Measurements from ENCODE around the gene ARV1.
"Not testable (repeated sequence)": the region's sequence is repeated elsewhere in the genome, so short reads cannot be mapped to it uniquely, and the experiment has no call there.

The ARV1 gene

DNA sequence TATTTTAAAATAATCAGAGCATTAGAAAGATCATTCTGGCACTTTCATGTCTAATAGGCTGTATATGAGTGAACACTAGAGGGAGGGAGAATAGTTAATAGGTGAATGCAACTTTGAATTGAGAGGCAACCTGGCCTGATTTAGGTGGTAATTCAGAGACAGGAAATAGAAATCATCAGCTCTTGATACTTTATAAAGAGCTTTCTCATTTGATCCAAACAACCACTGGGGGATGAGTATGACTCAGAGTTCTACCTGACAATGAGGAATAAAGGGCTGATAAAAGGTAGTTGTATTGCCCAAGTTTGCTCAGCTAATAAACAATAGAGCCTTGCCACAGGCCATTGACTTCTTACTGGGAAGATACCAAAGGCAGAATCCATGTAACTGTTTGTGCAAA lies 66.4 kb downstream of the ARV1 start:
- DNase-seq, result no peak

DNA sequence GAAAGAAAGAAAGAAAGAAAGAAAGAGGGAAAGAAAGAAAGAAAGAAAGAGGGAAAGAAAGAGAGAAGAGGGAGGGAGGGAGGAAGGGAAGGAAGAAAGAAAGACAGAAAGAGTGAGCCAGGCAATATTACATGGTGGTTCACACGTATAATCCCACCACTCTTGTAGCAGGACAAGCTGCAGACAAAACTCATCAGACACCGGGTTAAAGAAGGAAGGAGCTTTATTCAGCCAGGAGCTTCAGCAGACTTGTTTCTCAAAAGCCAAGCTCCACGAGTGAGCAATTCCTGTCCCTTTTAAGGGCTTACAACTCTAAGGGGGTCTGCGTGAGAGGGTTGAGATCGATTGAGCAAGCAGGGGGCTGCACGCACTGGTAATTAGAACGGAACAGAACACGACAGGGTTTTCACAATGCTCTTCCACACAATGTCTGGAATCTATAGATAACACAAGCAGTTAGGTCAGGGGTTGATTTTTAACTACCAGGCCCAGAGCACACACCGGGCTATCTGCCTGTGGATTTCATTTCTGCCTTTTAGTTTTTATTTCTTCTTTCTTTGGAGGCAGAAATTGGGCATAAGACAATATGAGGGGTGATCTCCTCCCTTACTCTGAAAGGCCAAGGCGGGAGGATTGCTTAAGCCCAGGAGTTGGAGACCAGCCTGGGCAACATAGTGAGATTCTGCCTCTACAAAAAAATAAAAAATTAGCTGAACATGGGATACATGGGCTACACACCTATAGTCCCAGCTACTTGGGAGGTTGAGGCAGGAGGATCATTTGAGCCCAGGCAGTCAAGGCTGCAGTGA lies 67.2 kb downstream of the ARV1 start:
- not testable (repeated sequence) for DNase-seq

DNA sequence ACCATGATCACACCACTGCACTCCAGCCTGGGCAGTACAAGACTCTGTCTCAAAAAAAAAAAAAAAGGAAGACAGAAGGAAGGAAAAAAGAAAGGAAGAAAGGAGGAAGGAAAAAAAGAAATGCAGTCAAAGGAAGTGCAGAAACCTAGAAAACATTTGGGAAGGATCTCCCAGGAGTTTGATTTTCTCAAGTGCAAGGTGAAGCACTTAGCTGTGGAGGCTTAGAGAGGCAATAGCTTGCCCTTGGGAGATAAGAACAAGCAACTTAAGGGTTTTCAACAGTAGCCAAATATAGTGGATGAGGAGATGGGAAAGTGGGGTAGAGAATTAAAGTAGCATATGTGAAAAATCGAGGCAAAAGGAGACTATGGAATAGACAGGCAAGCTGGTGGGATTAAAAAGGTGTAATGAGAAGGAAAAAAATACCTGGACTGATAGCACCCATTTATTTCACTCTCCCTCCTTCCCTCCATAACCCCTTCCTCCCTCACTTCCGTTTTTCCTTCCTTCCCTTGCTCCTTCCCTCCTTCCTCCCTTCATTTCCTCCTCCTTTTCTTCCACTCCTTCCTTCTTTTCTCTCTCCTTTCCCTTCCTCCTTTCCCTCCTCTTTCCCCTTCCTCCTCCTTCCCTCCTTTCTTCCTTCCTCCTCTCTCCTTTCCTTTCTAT lies 68.0 kb downstream of the ARV1 start:
- DNase-seq, result no peak

DNA sequence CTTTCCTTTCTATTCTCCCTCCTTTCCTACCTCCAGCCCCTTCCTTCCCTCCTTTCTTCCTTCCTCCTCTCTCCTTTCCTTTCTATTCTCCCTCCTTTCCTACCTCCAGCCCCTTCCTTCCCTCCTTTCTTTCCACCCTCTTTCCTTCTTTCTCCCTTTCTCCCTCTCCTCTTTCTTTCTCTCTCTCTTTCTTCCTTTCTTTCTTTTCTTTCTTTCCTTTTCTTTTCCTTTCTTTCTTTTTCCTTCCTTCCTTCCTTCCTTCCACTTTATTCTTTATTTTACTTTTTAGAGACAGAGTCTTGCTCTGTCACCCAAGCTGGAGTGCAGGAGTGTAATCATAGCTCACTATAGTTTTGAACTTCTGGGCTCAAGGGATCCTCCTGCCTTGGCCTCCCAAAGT lies 68.6 kb downstream of the ARV1 start:
- DNase-seq, result not testable (repeated sequence)

DNA sequence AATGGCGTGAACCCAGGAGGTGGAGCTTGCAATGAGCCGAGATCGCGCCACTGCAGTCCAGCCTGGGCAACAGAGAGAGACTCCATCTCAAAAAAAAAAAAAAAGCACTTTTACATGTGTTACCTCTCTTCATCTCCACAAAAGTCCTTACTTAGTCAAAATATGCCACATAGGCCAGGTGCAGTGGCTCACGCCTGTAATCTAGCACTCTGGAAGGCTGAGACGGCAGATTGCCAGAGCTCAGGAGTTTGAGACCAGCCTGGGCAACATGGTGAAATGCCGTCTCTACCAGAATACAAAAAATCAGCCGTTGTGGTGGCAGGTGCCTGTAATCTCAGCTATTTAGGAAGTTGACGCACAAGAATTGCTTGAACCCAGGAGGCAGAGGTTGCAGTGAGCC lies 69.5 kb downstream of the ARV1 start:
- not testable (repeated sequence) for DNase-seq

DNA sequence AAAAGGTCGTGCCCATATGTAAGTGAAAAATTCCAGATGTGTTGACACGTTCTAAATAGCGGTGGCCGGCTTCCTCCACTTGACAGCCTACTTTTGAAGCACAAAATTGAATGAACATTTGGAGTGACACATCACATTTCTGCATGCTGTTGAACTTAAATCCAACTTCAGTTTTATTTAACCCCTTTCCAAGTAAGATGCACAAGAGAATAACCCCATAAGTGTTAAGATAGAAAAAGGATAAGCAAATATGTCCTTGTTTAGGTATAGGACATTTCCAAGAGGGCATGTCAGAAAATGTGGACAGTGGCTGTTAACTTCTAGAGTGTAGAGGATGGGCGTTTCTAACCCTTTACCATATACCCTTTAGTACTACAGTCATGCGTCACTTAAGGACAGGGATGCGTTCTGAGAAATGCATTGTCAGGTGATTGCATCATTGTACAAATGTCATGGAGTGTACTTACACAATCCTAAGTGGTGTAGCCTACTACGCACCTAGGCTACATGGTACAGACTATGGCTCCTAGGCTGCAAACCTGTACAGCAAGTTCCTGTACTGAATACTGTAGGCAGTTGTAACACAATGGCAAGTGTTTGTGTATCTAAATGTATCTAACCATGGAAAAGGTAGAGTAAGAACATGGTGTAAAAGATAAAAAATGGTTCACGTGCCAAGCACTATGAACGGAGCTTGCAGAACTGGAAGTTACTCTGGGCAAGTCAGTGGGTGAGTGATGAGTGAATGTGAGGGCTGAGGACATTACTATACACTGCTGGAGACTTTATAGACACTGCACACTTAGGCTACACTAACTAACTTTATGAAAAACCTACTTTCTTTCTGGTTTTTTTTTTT lies 70.5 kb downstream of the ARV1 start:
- DNase-seq, result no peak
